IMR-90 (cell line): ENCODE data around the gene TMEM223. TPM values are rescaled to one million over a fixed set of nuclear protein-coding genes. Genes with fewer than 3 reads are reported as not detected.

Experiments
- ATAC-seq: fragments of 200-7000 bp; cut with Tn5 transposase; 2 replicates; pipeline ENCODE4 v1.9.1; 2020; ENCODE audit warnings: low read depth, mild to moderate bottlenecking, moderate library complexity
- BruUV-seq: library from RNA; stranded (reverse); fragments of 400-500 nt; replicated peaks from 2 replicates; lab custom pipeline; 2021; lab: Mats Ljungman, UMichigan
- CTCF ChIA-PET: fragments of 300-600 bp; formaldehyde crosslinking; extraction: SDS; loops from one replicate; lab custom pipeline; 2021; ENCODE audit warnings: antibody characterized with exemption; lab: Yijun Ruan, JAX
- POLR2A ChIA-PET: fragments of 300-600 bp; sonication (Branson Sonifier 250); formaldehyde crosslinking; loops from one replicate; lab custom pipeline; 2022; ENCODE audit warnings: antibody characterized with exemption; ENCODE audit not compliant: unreplicated experiment; lab: Charles Lee
- DNase-seq: peaks from one replicate; pipeline ENCODE4 v3.0.0; 2013
- H2AFZ ChIP-seq: replicated peaks from 2 replicates; pipeline ENCODE3; 2013; ENCODE audit warnings: low read length, mild to moderate bottlenecking; ENCODE audit not compliant: poor library complexity
- H2AK5ac ChIP-seq: 2 replicates; pipeline ENCODE4 v1.6.1; 2013; ENCODE audit warnings: low read depth, low read length, inconsistent platforms
- H2AK9ac ChIP-seq: replicated peaks from 2 replicates; pipeline ENCODE3; 2013; ENCODE audit warnings: mild to moderate bottlenecking, low read depth, low read length, moderate library complexity; ENCODE audit not compliant: poor library complexity
- H2BK120ac ChIP-seq: 2 replicates; pipeline ENCODE4 v1.6.1; 2013; ENCODE audit warnings: low read depth, low read length, inconsistent platforms
- H2BK15ac ChIP-seq: 3 replicates; pipeline ENCODE4 v1.6.1; 2013; ENCODE audit warnings: low read depth, low read length, inconsistent platforms
- H2BK20ac ChIP-seq: 2 replicates; pipeline ENCODE4 v1.6.1; 2013; ENCODE audit warnings: low read depth, mild to moderate bottlenecking, inconsistent platforms, low read length, moderate library complexity
- H2BK5ac ChIP-seq: 2 replicates; pipeline ENCODE4 v1.6.1; 2013; ENCODE audit warnings: mild to moderate bottlenecking, low read depth, low read length, inconsistent platforms; ENCODE audit not compliant: poor library complexity, severe bottlenecking
- H3K14ac ChIP-seq: replicated peaks from 2 replicates; pipeline ENCODE4 v1.6.1; 2013; ENCODE audit warnings: low read depth, low read length, inconsistent platforms
- H3K18ac ChIP-seq: 2 replicates; pipeline ENCODE4 v1.6.1; 2013; ENCODE audit warnings: low read depth, low read length, control low read depth
- H3K23ac ChIP-seq: 2 replicates; pipeline ENCODE4 v1.6.1; 2013; ENCODE audit warnings: low read depth, low read length, inconsistent platforms
- H3K27ac ChIP-seq: 2 replicates; pipeline ENCODE4 v1.5.1; 2013; ENCODE audit warnings: mild to moderate bottlenecking, control low read depth, low read length; ENCODE audit not compliant: insufficient read depth
- H3K27me3 ChIP-seq: 2 replicates; pipeline ENCODE4 v1.6.1; 2013; ENCODE audit warnings: low read length; ENCODE audit not compliant: control insufficient read depth, insufficient read depth
- H3K36me3 ChIP-seq: 2 replicates; pipeline ENCODE4 v1.6.1; 2013; ENCODE audit warnings: low read length, mixed read lengths; ENCODE audit not compliant: control insufficient read depth, insufficient read depth
- H3K4ac ChIP-seq: 2 replicates; pipeline ENCODE4 v1.6.1; 2013; ENCODE audit warnings: low read depth, low read length, inconsistent platforms
- H3K4me1 ChIP-seq: 2 replicates; pipeline ENCODE4 v1.6.1; 2013; ENCODE audit warnings: low read length, mixed read lengths; ENCODE audit not compliant: control insufficient read depth, insufficient read depth
- H3K4me2 ChIP-seq: 2 replicates; pipeline ENCODE4 v1.6.1; 2013; ENCODE audit warnings: low read depth, mild to moderate bottlenecking, control low read depth, low read length, moderate library complexity
- H3K4me3 ChIP-seq: 2 replicates; pipeline ENCODE4 v1.5.1; 2013; ENCODE audit warnings: low read depth, mild to moderate bottlenecking, control low read depth, low read length, moderate library complexity; ENCODE audit not compliant: insufficient read depth
- H3K56ac ChIP-seq: 2 replicates; pipeline ENCODE4 v1.6.1; 2013; ENCODE audit warnings: low read length, inconsistent platforms; ENCODE audit not compliant: insufficient read depth; ENCODE audit errors: extremely low read depth
- H3K79me1 ChIP-seq, 2 experiments: 2 replicates each; pipeline ENCODE4 v1.6.1; 2013; ENCODE audit warnings: low read length in 2 of 2, inconsistent platforms in 1 of 2, low read depth in 1 of 2
- H3K9ac ChIP-seq: 2 replicates; pipeline ENCODE4 v1.6.1; 2013; ENCODE audit warnings: low read depth, low read length, control low read depth
- H3K9me1 ChIP-seq: 2 replicates; pipeline ENCODE4 v1.6.1; 2013; ENCODE audit warnings: low read length, inconsistent platforms; ENCODE audit not compliant: insufficient read depth
- H3K9me3 ChIP-seq: 2 replicates; pipeline ENCODE4 v1.6.1; 2013; ENCODE audit warnings: low read length; ENCODE audit not compliant: control insufficient read depth, insufficient read depth
- H4K20me1 ChIP-seq: 2 replicates; pipeline ENCODE4 v1.6.1; 2013; ENCODE audit warnings: low read length, inconsistent platforms; ENCODE audit not compliant: insufficient read depth
- H4K5ac ChIP-seq: 2 replicates; pipeline ENCODE4 v1.6.1; 2013; ENCODE audit warnings: mild to moderate bottlenecking, low read depth, low read length, control low read depth
- H4K8ac ChIP-seq, 2 experiments: 2 replicates each; pipeline ENCODE4 v1.6.1; 2013; ENCODE audit warnings: low read depth in 2 of 2, low read length in 2 of 2, control low read depth in 1 of 2, inconsistent platforms in 1 of 2
- H4K91ac ChIP-seq: 2 replicates; pipeline ENCODE4 v1.6.1; 2013; ENCODE audit warnings: low read depth, low read length, inconsistent platforms; ENCODE audit not compliant: insufficient read depth
- MAFK ChIP-seq: IDR thresholded peaks from 2 replicates; pipeline ENCODE4 v1.6.1; 2012; ENCODE audit warnings: low read depth, low read length, improper control_type of control experiment
- POLR2A ChIP-seq: IDR thresholded peaks from 2 replicates; pipeline ENCODE4 v1.6.1; 2012; ENCODE audit warnings: mild to moderate bottlenecking, low read depth, low read length
- RCOR1 ChIP-seq: IDR thresholded peaks from 2 replicates; pipeline ENCODE4 v1.6.1; 2012; ENCODE audit warnings: mild to moderate bottlenecking, low read length, improper control_type of control experiment; ENCODE audit not compliant: insufficient replicate concordance
- WGBS, 2 experiments: methylation state at CpG; one replicate each; pipeline versions ENCODE4 v1.1.5 to v1.1.7; 2013; ENCODE audit warnings: missing lambda C conversion rate in 2 of 2; ENCODE audit not compliant: insufficient read length in 1 of 2; ENCODE audit errors: extremely low coverage in 2 of 2; 5-methylcytosine and 5-hydroxymethylcytosine counted together
- dilution Hi-C: fragments of 300-500 bp; cut with HindIII; formaldehyde crosslinking; loops from one replicate; pipeline ENCODE4 v1.14.3; 2018; ENCODE audit warnings: low sequenced_read_pairs; ENCODE audit not compliant: unreplicated experiment
- in situ Hi-C: fragments of 300-500 bp; cut with MboI; formaldehyde crosslinking; loops from 3 replicates; pipeline ENCODE4 v1.14.3; 2019; ENCODE audit warnings: low sequenced_read_pairs, inconsistent platforms, mixed read lengths
- intact Hi-C: fragments of 100-400 bp; cut with micrococcal nuclease; formaldehyde crosslinking; loops from 2 replicates; pipeline ENCODE4 v1.10.0; 2022
- polyA plus RNA-seq, 3 experiments: library from polyadenylated mRNA; depleted of rRNA; stranded (reverse); fragments of >200 nt; gene quantifications; 2 replicates each; pipeline ENCODE4 v1.2.3, GENCODE V29; 2012; ENCODE audit warnings: low replicate concordance in 1 of 3
- total RNA-seq: library from RNA; depleted of rRNA; stranded (reverse); fragments of >200 nt; gene quantifications from 2 replicates; pipeline ENCODE4 v1.2.3, GENCODE V29; 2012

The TMEM223 gene
- total and polyA plus RNA-seq, 2 of the 4 experiments (the other 2 are of a cell fraction) = 9.7 to 15.7 TPM

GRCh38 chr11:62788991-62789390 is 2.8 kb downstream of the TMEM223 start:
- Histone ChIP-seq H4K20me1 (peaks cover 12% of the 10 kb centered on the region), H3K56ac (no peak overlapping the region), H3K27ac (no peak overlapping the region), H4K8ac (0 out of 4 replicates have a peak overlapping the region, but pooled peaks of 1 of the 2 experiments have one; percentile 9), H3K4me3 (no peak overlapping the region), H2AK5ac (no peak overlapping the region; the same call in 1 of the 2 replicates), H3K9me3 (no peaks in the 10 kb centered on the region), H3K9me1 (no peaks in the 10 kb centered on the region), H4K5ac (no peak overlapping the region), H3K36me3 (peaks cover 27% of the 10 kb centered on the region), H3K4me2 (no peak overlapping the region), H3K23ac (peak overlapping the region; percentile 52), H2BK120ac (no peak overlapping the region), H3K9ac (no peak overlapping the region), H2AK9ac (no peak overlapping the region), H3K18ac (no peak overlapping the region), H3K4ac (no peak overlapping the region), H2BK20ac (no peak overlapping the region), H3K4me1 (peaks cover 14% of the 10 kb centered on the region), H2AFZ (no peak overlapping the region), H4K91ac (no peak overlapping the region), H2BK15ac (no peak overlapping the region), H3K14ac (no peak overlapping the region), H3K27me3 (no peaks in the 10 kb centered on the region), H2BK5ac (no peak overlapping the region), H3K79me1 (peaks cover 15 to 40% of the 10 kb centered on the region in 2 experiments; a peak in 3 of 4 replicates)
- POLR2A ChIA-PET = interaction anchor here (0.5 kb wide), 1 partner anchor 43 kb away, joined by 14 read pairs; the partner anchor contains the start of gene STX5
- in situ Hi-C loops (no loop called here), intact Hi-C loops (loop anchor here (5.0 kb wide), 1 partner anchor 93 kb away; the partner anchor contains the start of gene SLC3A2), dilution Hi-C loops (no loop called here)
- CTCF ChIA-PET = no interaction called here
- no TSS peak for BruUV-seq
- no CpG with 5 or more reads among the region's 5 CpGs for WGBS, 2 experiments
- ATAC-seq (no peak), DNase-seq (no peak)
- TF ChIP-seq MAFK (no peak), RCOR1 (no peak), POLR2A (no peak)
